ENCODE data around the gene HMCN2.

Gene HMCN2

DNA sequence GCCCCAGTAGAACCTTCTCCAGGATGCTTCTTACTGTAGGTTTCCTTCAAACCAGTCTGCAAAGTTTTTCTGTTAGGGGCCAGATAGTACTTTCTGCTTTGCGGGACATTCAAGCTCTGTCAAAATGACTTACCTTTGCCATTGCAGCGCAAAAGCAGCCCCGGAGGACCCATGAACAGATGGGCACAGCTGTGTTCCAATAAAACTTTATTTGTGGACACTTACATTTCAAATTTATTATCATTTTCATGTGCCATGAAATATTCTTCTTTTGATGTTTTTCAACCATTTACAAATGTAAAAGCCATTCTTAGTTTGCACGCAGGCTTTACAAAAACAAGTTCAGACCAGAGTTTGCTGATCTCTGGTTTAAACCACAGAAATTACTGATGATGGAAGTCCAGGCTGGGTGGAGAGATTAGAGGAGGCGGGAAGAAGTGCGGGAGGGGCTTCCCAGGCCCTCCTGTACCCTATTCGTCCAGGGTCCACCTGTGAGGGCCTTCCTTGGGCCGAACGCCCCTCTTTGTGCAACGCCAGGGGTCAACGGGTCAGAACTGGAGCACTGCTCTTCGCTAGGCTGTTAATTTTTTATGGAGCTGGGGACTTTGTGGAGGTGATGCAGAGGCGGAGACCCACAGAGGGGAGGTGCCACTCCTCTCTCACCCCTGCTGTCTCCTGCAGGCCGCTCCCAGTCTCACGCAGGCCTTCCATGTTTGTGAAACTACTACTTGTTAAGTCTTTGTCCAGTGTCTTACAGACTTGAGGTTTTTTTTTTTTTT lies 171.6 kb downstream of the HMCN2 start:
- DNase-seq = no peak

DNA sequence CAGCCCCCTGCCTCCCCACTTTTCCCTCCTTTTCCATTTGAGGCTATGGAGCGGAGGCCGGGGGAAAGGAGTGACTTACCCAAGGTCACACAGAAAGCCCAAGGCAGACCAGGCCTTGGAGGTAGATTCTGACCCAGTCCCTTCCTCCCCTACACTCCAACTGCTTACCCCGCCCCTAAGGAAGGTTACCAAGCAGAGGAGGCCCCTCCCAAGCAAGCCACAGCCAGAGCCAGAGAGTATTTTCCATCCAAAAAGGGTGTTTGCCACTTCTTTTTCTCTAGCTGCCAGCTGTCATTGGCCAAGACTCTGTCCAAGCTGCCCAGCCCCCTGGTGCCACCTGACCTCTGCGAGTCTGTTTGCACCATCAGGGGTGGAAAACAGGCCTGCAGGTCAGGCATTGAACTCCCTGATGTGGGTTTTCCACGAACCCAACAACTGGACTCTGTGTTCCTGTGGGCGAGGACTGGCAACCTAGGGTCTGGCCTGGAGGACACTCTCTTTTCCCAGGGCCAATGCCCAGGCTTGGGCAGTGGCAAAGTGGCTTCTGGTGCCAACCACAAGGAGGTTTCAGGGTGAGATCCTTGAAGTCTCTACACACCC lies 172.9 kb downstream of the HMCN2 start:
- DNase-seq = no peak

DNA sequence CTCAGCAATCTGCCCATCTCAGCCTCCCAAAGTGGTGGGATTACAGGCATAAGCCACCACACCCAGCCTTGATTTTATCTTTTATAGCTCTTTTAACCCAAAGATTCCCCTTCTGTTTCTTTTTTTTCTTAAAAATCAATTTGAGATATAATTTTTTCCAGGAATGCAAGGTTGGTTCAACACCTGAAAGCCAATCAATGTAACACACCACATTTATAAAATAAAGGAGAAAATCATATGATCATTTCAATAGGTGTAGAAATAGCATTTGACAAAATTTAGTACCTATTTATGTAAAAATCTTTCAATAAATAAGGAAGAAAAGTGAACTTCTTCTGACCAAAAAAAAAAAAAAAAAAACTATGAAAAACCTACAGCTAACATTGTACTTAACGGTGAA lies 175.5 kb downstream of the HMCN2 start:
- DNase-seq = no peak

DNA sequence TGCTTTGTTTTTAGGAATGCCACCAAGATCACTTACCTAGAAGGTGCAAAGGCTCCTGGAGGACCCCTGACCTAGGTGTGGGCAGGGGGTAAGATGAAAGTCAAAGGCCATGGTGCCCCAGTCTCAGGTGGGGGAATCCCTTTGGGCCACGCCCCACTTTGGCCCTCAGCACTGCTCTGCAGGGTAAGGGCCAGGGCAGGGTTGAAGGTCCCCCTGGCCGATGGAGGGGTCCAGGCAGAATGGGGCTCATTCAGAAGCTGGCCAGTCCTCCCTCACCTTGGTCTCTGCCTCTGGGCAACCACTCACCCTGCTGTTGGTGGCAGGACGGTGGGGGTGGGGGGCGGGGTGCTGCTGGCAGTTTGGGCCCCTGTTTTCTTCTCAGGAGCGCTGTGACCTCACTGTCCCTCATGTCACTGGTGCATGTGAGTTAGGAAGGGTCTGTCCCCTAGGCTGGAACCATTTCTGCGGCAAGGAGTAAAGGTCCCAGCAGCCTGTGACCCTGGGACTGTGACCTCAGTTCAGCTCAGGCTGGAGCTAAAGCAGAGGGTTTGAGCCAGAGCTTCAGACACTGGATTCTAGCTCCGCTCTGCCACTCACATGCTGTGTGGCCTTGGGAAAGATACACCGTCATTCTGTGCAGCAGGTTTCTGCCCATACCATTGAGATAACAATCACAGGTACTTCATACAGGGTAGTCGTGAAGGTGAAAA lies 177.3 kb downstream of the HMCN2 start:
- no peak for DNase-seq

- no peak for DNase-seq
Measured at GRCh38 chr9:130443456-130443801, 177.9 kb downstream of the HMCN2 start.

- DNase-seq = no peak
Measured at GRCh38 chr9:130443840-130444492, 178.4 kb downstream of the HMCN2 start.

- DNase-seq = peak; percentile 22
Measured at GRCh38 chr9:130444565-130445221, 179.1 kb downstream of the HMCN2 start, which contains the start of gene ASS1. TSS of gene ASS1 (plus strand) at chr9:130444961. CDS start at chr9:130452229, 7,268 bp downstream.

GRCh38 chr9:130445268-130445983 lies 179.9 kb downstream of the HMCN2 start:
- no peak for DNase-seq

DNA sequence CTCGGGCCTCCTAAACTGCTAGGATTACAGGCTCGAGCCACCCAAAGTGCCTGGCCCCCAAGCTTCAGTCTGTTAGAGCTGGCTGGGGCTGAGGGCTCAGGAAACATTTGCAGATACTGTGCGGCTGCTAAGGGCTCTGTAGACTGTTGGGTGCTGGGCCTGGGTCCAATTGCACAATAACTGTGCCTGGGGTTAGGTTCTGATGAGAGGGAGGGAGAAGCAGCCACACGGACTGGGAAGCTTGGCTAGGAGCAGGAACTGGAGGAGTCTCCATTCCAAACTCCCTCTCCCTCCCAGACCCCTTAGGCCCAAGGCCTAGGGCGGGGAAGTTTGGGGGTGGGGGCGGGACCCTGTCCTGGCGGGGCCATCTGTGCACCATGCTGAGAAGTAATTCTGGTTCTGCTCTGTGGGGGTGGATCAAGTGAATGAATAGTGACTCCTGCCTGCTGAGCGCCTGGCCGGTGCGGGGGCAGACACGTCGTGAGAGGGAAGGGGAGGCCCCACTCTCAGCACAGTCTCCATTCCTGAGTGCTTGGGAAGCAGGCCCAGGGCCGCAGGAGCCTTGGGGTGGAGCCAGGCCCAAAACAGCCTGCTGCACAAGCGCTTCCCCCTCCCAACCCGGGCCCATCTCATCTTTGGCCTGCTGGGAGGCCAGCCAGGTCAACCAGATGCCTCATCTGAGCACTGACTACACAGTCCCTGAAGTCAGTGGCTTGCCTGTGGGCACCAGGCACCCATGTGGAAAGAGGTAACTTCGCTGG lies 180.7 kb downstream of the HMCN2 start:
- no peak for DNase-seq

DNA sequence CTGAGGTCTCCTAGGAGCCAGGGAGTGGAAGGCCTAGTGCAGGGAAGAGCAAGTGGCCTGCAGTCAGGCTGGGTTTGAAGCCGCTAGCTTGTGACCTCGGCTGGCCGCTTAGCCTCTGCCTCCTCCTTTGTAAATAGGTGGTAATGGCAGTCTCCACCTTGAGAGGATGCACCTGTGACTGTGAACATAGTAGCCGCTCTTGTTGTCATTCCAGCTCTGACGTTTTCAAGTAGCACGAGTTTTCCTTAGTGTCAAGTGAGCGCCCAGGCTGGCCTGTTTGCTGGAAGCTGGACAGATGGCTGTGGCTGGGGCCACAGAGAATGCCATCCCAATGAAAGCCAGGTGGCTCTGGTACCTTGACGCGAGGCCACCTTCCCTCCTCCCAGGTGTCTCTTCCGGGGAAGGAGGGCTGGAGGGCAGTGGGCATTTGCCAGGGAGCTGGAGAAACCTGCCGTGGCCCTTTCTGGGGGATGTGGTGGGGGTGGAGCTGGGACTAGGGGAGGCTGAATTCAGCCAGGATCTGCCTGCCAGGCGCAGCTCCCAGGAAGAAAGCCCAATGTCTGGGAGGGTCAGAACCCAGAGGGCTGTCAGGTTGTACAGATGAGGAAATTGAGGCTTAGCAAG lies 181.7 kb downstream of the HMCN2 start:
- DNase-seq = no peak

DNA sequence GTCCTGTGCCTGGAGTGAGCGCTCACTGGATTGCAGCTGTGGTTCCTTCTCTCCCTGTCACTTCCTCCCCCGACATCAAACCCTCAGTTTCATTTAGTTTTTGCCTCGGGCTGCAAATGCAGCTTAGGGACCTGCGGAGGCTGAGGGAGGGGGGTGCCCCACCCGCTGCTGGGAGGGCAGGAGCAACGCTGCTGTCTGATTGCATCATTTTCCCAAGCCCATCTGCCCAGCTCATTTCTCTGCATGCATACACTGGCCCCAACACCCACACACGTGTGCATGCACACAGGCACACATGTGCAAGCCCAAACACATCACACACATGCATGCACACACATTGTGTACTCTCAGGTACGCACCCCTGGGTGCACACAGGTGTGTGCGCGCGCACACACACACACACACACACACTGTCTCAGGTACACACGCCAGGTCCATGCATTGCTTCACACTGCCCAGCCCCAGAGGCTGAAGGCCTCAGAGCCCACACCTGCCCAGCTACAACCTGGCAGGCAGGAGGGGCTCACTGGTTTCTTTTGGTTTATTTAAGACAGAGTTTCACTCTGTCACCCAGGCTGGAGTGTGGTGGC lies 182.6 kb downstream of the HMCN2 start:
- peak; percentile 23 for DNase-seq

DNA sequence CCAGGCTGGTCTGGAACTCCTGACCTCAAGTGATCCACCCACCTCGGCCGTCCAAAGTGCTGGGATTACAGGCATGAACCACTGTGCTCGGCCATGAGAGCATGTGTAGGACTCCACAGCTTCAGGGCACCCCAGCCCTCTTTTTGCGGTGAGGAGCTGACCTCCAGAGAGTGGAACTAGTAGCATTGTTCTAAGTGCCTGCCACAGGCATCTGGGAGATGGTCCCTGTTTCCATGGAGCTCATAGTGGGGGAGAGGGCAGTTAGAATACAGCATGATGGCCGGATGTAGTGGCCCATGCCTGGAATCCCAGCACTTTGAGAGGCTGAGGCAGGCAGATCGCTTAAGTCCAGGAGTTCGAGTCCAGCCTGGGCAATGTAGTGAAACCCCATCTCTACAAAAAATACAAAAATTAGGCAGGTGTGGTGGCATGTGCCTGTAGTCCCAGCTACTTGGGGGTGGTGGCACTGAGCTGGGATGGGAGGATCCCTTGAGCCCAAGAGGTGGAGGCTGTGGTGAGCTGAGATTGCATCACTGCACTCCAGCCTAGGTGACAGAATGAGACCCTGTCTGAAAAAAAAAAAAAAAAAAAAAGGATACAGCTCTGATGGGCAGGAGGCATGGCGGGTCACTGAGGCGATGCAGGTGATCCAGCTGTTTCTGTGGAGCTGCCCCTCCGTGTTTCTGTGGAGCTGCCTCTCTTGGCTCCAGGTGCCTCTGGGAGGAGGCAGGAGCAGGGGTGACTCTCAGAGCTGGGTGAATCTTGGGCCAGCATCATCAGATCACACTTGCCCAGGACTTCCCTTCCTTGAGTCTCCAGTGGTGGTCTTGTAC lies 183.4 kb downstream of the HMCN2 start:
- no peak for DNase-seq

DNA sequence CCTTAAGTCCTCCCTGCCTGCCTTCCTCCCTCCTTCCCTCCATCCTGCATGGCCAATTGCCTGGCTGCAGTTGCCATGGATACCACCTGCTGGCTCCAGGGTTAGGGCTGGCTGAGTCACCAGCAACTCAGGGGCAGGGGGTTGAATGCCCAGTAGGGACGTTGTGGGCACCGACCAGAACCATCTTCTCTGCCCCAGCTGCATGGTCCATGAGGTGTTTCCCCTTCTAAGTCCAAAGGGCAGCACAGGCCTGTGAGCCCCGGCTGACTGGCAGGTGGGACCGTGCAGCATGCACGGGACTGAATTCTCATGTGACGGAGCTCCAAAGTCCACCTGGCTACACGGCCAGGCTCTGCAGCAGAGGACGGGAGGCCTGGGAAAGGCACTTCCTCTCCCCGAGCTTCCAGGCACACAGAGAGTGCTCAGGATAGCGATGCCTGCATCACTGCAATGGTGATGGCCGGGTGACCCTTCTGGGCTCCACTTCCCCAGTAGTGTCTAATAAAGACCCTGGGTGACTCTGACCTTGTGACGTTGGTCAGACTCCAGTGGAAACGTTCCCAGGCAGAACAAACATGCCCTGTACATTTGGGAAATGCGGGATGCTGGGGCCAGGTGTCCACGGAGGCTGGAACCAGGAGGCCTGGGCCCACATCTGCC lies 184.9 kb downstream of the HMCN2 start:
- no peak for DNase-seq

GRCh38 chr9:130451004-130451390 lies 185.4 kb downstream of the HMCN2 start:
- DNase-seq = no peak

GRCh38 chr9:130451509-130452388 lies 186.2 kb downstream of the HMCN2 start:
- DNase-seq = no peak

DNA sequence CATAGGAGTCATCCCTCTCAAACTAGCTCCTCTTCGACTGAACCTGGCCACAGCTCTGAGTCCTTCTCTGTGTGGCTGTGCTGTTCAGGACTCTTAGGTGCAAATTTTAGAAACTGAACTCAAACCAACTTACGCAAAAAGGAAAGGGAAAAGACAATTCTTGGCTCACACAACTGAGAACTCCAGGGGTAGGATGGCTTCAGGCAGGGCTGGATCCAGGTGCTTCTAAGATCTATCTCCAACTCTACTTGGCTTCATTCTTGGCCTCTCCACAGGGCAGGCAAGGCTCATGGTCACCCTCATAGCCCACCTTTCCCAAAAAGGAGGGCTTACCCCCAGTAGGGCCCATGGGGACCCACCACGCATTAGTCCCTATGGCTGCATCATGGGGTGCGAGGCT lies 187.3 kb downstream of the HMCN2 start:
- DNase-seq = no peak

- no peak for DNase-seq
Measured at GRCh38 chr9:130453487-130453886, 187.9 kb downstream of the HMCN2 start.
